ENCODE data around the gene DNAJC5G.

DNA sequence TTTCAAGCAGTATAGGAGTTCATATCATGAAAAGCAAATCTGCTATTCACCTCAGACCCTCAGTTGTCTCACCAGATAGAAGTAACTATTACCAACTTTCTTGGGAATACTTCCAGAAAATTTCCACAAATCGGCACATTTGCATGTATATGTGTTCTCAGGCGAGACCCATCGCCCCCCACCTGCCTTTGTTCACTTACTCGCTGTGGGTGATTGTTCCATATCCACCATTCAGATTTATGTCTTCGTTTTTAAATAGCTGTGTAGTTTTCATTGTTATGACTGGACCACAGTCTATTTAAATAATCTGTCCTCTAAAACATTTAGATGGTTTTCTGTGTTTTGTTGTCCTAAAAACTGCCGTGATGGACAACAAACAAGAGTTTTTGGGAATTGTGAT lies 10.2 kb downstream of the DNAJC5G start:
- TF ChIP-seq EZH2 (IDR thresholded peaks at IDR 0.05; ENCODE audit: insufficient read depth, poor library complexity, severe bottlenecking), result no peak
- no peak for TF ChIP-seq EZH2phosphoT487 (IDR thresholded peaks at IDR 0.05; ENCODE audit: insufficient read depth, low read depth)

Measured in GM23248 (cell line).